Fibroblast of peridontal ligament (primary cell): ENCODE data around the gene FLAD1.

Experiments
- DNase-seq: peaks from one replicate; pipeline ENCODE4 v3.0.0-alpha.2; 2010; ENCODE audit errors: extremely low read depth

Gene FLAD1

GRCh38 chr1:155002464-155003226, 19.5 kb downstream of the FLAD1 start, which contains the start of gene ZBTB7B:
TSS of gene ZBTB7B (plus strand) at chr1:155002802. CDS start at chr1:155014661, 11,859 bp downstream.
- peak; percentile 25 for DNase-seq

GRCh38 chr1:155003227-155003765, 20.2 kb downstream of the FLAD1 start:
- peak; percentile 5 for DNase-seq

- DNase-seq, result peak; percentile 25
Observed at GRCh38 chr1:155003766-155004351, 20.7 kb downstream of the FLAD1 start.

- peak; percentile 10 for DNase-seq
Observed at GRCh38 chr1:155004352-155005075, 21.4 kb downstream of the FLAD1 start.

GRCh38 chr1:155005076-155006011, 22.2 kb downstream of the FLAD1 start:
- peak; percentile 35 for DNase-seq

- DNase-seq, result peak; percentile 18
Observed at GRCh38 chr1:155006601-155007101, 23.5 kb downstream of the FLAD1 start.

GRCh38 chr1:155007251-155007828, 24.2 kb downstream of the FLAD1 start:
- no peak for DNase-seq

- no peak for DNase-seq
Observed at GRCh38 chr1:155008015-155008941, 25.1 kb downstream of the FLAD1 start.

GRCh38 chr1:155009221-155009711, 26.1 kb downstream of the FLAD1 start:
- no peak for DNase-seq

- no peak for DNase-seq
Observed at GRCh38 chr1:155009742-155010141, 26.6 kb downstream of the FLAD1 start.

GRCh38 chr1:155010211-155010918, 27.2 kb downstream of the FLAD1 start:
- no peak for DNase-seq

GRCh38 chr1:155011004-155011416, 27.9 kb downstream of the FLAD1 start:
- DNase-seq, result no peak

- no peak for DNase-seq
Observed at GRCh38 chr1:155011437-155012025, 28.4 kb downstream of the FLAD1 start.

GRCh38 chr1:155012026-155012546, 28.9 kb downstream of the FLAD1 start:
- DNase-seq, result peak; percentile 63

GRCh38 chr1:155012776-155013602, 29.8 kb downstream of the FLAD1 start:
- no peak for DNase-seq

GRCh38 chr1:155013632-155014031, 30.5 kb downstream of the FLAD1 start:
- DNase-seq, result no peak
